GM11168 (cell line): ENCODE data around the gene PDE6D.

ENCODE experiments used
- in situ Hi-C: fragments of 300-500 bp; cut with MboI; formaldehyde crosslinking; loops from one replicate; pipeline ENCODE4 v1.12.0; 2022; ENCODE audit warnings: low sequenced_read_pairs; ENCODE audit not compliant: unreplicated experiment

PDE6D gene

DNA sequence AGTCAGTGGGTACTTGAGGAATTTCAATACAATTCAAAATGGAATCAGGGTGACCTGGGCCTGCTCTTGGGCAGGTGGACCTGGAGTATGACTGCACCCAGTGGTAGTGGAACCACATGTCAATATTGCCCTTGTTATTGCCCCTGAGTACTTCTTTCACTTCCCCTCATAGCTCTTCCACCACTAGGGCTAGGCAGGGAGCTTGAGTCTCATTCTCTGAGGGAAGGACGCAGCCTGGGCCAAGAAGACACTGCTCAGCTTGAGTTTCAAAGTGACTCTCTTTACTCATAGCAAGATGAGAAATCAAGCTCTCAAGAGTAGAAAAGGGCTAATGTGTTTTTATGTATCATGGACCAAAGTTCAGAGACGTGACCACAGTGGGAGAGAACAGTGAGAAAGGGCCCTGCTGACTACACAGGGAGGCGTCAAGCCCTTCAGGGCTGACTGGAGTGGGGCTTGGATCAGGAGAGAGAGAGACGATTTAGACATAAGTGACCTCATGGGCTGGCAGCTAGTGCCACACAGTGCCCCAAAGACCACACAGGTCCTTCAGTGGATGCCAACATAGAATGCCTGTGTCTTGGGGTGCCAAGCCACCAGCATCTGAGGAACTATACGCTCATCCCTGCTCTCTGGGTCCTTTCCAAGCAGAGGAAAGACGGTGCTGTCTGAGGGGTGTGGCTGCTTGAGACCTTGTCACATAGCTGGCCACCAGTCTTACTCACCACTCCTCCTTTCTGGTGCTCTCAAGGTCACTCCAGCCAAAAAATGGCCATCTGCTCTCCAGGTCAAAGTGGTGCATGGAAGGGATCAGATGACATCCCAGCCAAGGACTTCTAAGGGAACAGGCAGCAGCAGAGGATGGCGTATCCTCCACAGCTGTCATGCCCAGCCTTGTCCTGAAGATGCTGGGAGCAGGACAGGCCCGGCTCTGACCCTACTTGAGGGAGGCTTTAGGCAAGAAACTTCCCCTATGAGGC lies 59.8 kb downstream of the PDE6D start:
- in situ Hi-C loops = no loop called here

- in situ Hi-C loops = no loop called here
These were observed 60.6 kb downstream of the PDE6D start for GRCh38 chr2:231720292-231720986.

DNA sequence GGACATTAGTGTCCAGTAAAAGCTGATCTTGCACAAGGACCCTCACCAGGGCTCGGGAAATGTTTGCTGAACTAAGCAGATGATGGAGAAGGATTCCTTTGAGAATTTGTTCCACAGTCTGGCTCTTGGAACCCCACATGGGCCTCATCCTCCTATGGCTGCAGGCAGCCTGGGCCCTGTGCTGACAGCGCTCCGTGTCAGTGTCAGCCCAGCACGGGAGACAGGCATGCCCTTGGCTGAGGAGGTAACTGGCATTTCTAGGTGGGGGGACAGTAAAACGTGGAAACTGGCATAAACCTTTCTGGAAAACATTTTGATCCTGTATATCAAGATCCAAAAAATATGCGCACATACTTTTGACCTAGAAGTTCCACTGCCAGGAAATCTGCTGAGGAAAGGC lies 62.3 kb downstream of the PDE6D start:
- in situ Hi-C loops = no loop called here

DNA sequence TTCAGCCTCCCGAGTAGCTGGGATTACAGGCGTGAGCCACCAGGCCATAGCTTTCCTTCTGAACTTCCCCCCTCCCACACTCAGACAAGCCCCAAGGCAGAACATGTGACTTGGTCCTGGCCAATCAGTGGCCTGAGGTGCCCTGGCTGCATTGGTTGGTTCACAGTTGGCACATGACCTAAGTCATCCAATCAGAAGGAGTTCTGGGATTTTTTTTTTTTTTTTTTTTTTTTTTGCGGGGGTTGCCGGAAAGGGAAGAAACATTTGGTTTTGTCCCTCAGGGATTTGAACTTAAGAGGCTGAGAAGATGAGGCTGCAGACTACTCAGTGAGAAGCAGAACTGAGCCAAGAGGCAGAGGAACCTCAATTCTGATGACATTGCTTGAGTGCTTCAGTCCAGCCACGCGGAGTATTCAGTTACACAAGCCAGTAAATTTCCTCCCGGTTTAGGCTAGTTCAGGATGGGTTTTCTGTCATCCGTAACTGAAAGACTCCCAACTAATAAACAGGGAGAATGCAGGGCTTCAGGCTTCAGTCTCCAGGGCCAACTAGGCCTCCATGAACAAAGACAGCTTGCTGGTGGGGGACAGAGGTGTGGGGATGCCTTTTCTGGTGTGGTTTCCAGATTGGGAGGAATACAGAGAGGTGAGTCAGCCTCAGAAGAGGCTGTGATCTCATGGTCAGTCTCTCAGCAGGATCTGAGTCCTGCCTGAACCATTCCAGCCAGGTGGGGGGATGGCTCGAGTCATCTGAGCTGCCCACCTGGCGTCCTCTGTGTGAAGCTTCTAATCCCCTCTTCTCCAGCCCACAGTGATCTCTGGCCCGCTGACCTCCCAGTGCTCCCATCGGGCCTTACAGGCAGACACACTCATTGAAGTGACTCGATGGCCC lies 63.6 kb downstream of the PDE6D start:
- in situ Hi-C loops = no loop called here

- in situ Hi-C loops = no loop called here
These were observed 64.3 kb downstream of the PDE6D start for GRCh38 chr2:231716666-231717280.

DNA sequence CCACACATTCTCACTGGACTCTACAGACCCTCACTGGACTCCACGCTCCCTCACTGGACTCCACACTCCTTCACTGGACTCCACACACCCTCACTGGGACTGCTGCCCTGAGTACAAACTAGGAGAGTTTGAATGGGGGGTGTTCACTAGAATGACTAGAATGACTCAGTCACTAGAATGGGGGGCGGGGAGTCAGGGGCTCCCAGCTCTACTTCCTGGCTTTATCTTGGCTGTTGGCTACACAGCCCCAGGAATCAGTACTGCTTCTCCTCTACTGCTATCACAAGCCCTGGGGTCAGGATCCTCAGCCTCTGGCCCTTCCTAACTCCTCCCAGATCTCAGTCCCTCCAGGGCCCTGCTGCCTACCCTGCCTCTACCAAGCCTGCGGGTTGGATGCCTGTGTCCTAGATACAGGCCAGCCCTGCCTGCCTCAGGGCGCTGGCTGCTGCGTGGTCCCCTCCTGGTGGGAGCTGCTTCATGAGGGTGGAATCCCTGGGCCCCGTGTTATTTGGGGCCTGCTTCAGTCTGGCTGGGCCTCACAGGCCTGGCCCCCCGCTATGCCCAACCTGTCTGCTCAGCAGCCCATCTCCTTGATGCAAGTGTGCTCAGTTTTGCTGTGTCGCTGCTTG lies 65.0 kb downstream of the PDE6D start:
- in situ Hi-C loops = no loop called here

DNA sequence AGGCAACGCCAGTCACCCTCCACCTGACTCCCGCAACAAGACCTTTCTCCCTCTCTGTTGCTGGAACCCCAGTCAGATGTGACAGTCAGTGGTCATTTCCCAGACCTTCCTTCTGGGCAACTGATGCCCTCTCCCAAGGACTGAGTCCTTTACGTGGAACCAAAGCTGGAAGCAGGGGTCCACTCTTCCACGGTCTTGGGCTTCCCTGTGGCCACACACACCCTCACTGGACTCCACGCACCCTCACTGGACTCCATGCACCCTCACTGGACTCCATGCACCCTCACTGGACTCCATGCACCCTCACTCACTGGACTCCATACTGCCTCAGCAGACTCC lies 65.6 kb downstream of the PDE6D start:
- in situ Hi-C loops = no loop called here

GRCh38 chr2:231714639-231715498 lies 66.2 kb downstream of the PDE6D start:
- in situ Hi-C loops = loop anchor here (5.0 kb wide), 1 partner anchor 38 kb away; no protein-coding TSS in a partner anchor

GRCh38 chr2:231713730-231714638 lies 67.1 kb downstream of the PDE6D start:
- in situ Hi-C loops = loop anchor here (5.0 kb wide), 1 partner anchor 37 kb away; no protein-coding TSS in a partner anchor

GRCh38 chr2:231713406-231713729 lies 67.7 kb downstream of the PDE6D start:
- in situ Hi-C loops = loop anchor here (5.0 kb wide), 1 partner anchor 36 kb away; no protein-coding TSS in a partner anchor

- in situ Hi-C loops = loop anchor here (5.0 kb wide), 1 partner anchor 35 kb away; no protein-coding TSS in a partner anchor
These were observed 68.5 kb downstream of the PDE6D start for GRCh38 chr2:231712451-231713021.

- in situ Hi-C loops = loop anchor here (5.0 kb wide), 1 partner anchor 35 kb away; no protein-coding TSS in a partner anchor
These were observed 69.2 kb downstream of the PDE6D start for GRCh38 chr2:231711677-231712450.

GRCh38 chr2:231710799-231711676 lies 70.0 kb downstream of the PDE6D start:
- in situ Hi-C loops = loop anchor here (5.0 kb wide), 1 partner anchor 34 kb away; no protein-coding TSS in a partner anchor

- in situ Hi-C loops = loop anchor here (5.0 kb wide), 1 partner anchor 33 kb away; no protein-coding TSS in a partner anchor
These were observed 70.9 kb downstream of the PDE6D start for GRCh38 chr2:231709981-231710798.

DNA sequence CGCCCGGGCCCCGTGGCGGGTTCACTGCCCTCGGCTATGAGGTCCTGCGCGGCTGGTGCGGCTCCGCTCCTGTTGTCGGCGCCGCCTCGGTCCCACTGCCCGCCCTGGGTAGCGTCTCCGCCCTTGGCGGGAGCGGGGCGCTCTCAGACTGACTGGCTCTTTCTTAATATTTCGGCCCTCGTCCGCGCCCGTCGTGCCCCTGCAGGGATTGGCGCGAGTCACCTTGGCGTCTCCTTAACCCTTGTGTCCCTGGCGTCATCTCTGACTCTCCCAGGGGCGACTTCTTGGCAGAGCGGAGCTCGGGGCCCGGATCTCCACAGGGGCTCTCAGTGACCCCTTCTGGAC lies 71.5 kb downstream of the PDE6D start:
- in situ Hi-C loops = no loop called here
